Suprapubic skin (tissue), 4 donors: ENCODE data around the gene TGFBR2. TPM values are rescaled to one million over a fixed set of nuclear protein-coding genes. Genes with fewer than 3 reads are reported as not detected.

Source experiments
- DNase-seq, 2 donors: peaks; one replicate each; pipeline ENCODE4 v3.0.0-alpha.2; 2019; ENCODE audit warnings: low spot score in 2 of 2
- H3K27ac ChIP-seq: fragments of 200-600 bp; sonication (generic); one replicate; pipeline ENCODE4 v1.5.1; 2019
- H3K27me3 ChIP-seq: fragments of 200-600 bp; sonication (generic); one replicate; pipeline ENCODE4 v1.5.1; 2019
- H3K36me3 ChIP-seq: fragments of 200-600 bp; sonication (generic); one replicate; pipeline ENCODE4 v1.5.1; 2019
- H3K4me1 ChIP-seq: fragments of 200-600 bp; sonication (generic); one replicate; pipeline ENCODE4 v1.5.1; 2019
- H3K4me3 ChIP-seq: fragments of 200-600 bp; sonication (generic); one replicate; pipeline ENCODE4 v1.5.1; 2019; ENCODE audit warnings: mild to moderate bottlenecking
- H3K9me3 ChIP-seq: fragments of 200-600 bp; sonication (generic); one replicate; pipeline ENCODE4 v1.5.1; 2019
- CTCF ChIP-seq, 2 donors: fragments of 200-600 bp in 1 of 2; fragments of 450-650 bp in 1 of 2; sonication (generic) in 1 of 2; IDR thresholded peaks; one replicate each; pipeline ENCODE4 v1.5.1; 2016 to 2019; ENCODE audit warnings: antibody characterized with exemption in 2 of 2, mild to moderate bottlenecking in 1 of 2, moderate library complexity in 1 of 2
- EP300 ChIP-seq: sonication (generic); formaldehyde crosslinking; IDR thresholded peaks from one replicate; pipeline ENCODE4 v1.6.1; 2017; ENCODE audit warnings: antibody characterized with exemption
- POLR2A ChIP-seq, 2 donors: fragments of 450-650 bp; IDR thresholded peaks; one replicate each; pipeline ENCODE4 v1.6.1; 2017; ENCODE audit warnings: antibody characterized with exemption in 2 of 2, mild to moderate bottlenecking in 2 of 2, moderate library complexity in 2 of 2
- POLR2AphosphoS5 ChIP-seq, 3 donors: sonication (generic); formaldehyde crosslinking; IDR thresholded peaks; one replicate each; pipeline ENCODE4 v1.6.1; 2017; ENCODE audit warnings: antibody characterized with exemption in 3 of 3
- WGBS: methylation state at CpG from one replicate; pipeline ENCODE4 v1.1.5; 2018; 5-methylcytosine and 5-hydroxymethylcytosine counted together
- total RNA-seq, 4 donors: library from RNA; depleted of rRNA; stranded (reverse); fragments of >200 nt; gene quantifications; one replicate each; pipeline ENCODE4 v1.1.0, GENCODE V29; 2016

TGFBR2 gene
- total RNA-seq, 4 donors from 2014 or later = 63.7 to 84.3 (median 83.3) TPM

DNA sequence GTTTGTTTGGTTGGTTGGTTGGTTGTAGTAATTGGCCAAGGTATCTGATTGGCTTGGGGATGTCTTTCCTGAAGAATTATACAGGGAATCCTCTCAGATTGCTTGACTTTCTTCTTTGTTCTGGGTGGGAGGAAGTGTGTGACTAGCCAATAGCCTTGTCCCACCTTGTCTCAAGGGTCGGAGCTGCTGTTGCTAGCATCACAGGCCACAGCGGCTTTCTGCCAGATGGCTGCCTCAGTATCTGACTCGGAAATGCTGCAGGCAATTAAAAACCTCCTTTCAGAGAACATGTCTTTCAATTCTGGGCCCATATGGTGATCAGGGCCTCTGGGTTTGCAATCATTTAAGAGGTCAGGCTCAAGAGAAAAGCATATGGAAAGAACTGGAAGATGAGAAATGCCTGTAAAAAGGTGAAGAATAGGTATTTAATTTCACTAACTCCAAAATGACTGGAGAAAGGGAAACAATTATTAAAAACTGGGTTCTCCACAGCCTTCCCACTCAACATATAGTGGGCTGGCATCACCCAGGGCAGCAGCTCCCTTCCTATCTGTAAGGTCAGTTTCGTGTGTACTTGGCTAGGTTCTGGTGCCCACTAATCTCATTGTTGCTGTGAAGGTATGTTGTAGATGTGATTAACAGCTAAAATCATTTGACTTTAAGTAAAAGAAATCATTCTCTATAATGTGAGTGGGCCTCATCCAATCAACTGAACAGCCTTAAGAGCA, 32.4 kb downstream of the TGFBR2 start:
- no peaks in the 10 kb centered on the region for H3K27me3 ChIP-seq
- no peaks in the 10 kb centered on the region for H3K36me3 ChIP-seq
- WGBS = 59% methylated on average over 4 of the region's 4 CpGs
- DNase-seq = no peak
- no peak overlapping the region for H3K27ac ChIP-seq
- no peaks in the 10 kb centered on the region for H3K9me3 ChIP-seq
- peaks cover 66% of the 10 kb centered on the region for H3K4me1 ChIP-seq
- no peak overlapping the region for H3K4me3 ChIP-seq
- TF ChIP-seq EP300 = no peak
- TF ChIP-seq POLR2A (IDR thresholded peaks at IDR 0.05) = no peak
- no peak for TF ChIP-seq CTCF (IDR thresholded peaks at IDR 0.05)
- TF ChIP-seq POLR2AphosphoS5 (IDR thresholded peaks at IDR 0.05) = no peak

DNA sequence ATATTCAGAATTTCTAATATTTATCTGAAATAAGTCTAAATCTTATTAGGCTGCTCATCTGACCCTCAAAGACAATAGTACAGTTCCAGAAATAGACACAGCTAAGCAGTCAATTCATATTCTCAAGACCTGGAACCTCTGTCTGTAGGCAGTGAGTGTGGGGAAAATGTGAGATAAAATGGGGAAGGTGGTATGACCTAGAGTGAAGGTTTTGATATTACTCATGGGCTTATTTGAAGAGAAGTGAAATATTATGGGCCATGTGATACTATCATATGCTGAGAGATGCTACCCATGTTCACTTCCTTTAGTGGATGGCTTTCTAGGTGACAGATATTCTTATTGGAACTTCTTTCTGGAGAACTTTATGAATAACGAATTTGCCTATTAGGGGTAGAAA, 33.5 kb downstream of the TGFBR2 start:
- H3K27me3 ChIP-seq = no peaks in the 10 kb centered on the region
- WGBS = 86% methylated on average over 1 of the region's 1 CpG
- H3K4me1 ChIP-seq = peaks cover 66% of the 10 kb centered on the region
- TF ChIP-seq EP300 = no peak
- no peak for TF ChIP-seq CTCF (IDR thresholded peaks at IDR 0.05)
- no peak for TF ChIP-seq POLR2AphosphoS5 (IDR thresholded peaks at IDR 0.05)
- no peak for TF ChIP-seq POLR2A (IDR thresholded peaks at IDR 0.05)
- no peaks in the 10 kb centered on the region for H3K9me3 ChIP-seq
- H3K36me3 ChIP-seq = no peaks in the 10 kb centered on the region
- no peak overlapping the region for H3K4me3 ChIP-seq
- no peak overlapping the region for H3K27ac ChIP-seq
- no peak for DNase-seq

DNA sequence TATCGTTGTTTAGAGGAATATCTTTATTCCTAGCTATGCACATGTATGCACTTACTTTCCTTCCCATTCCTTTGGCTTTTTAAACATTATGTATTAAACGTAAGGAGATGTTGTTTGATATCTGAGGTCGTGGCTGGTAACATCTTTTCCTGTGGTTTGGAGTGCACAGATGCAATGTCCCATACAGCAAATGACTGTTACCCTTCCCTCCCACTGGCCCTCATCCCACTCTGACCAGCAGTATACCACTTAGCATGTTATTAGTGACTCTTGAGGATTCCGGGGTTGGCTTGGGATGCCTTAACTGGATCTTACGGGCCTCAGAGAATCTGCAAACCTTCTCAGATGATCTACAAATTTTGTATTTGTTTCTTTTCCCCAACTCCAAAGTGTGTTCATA, 34.5 kb downstream of the TGFBR2 start:
- Histone ChIP-seq H3K9me3 (no peaks in the 10 kb centered on the region), H3K4me1 (peaks cover 58% of the 10 kb centered on the region), H3K27ac (no peak overlapping the region), H3K27me3 (no peaks in the 10 kb centered on the region), H3K36me3 (peaks cover 6% of the 10 kb centered on the region), H3K4me3 (no peak overlapping the region)
- no peak for DNase-seq
- WGBS = 79% methylated on average over 5 of the region's 5 CpGs
- TF ChIP-seq POLR2AphosphoS5 (IDR thresholded peaks at IDR 0.05) (no peak), POLR2A (IDR thresholded peaks at IDR 0.05) (no peak), CTCF (IDR thresholded peaks at IDR 0.05) (no peak), EP300 (no peak)

DNA sequence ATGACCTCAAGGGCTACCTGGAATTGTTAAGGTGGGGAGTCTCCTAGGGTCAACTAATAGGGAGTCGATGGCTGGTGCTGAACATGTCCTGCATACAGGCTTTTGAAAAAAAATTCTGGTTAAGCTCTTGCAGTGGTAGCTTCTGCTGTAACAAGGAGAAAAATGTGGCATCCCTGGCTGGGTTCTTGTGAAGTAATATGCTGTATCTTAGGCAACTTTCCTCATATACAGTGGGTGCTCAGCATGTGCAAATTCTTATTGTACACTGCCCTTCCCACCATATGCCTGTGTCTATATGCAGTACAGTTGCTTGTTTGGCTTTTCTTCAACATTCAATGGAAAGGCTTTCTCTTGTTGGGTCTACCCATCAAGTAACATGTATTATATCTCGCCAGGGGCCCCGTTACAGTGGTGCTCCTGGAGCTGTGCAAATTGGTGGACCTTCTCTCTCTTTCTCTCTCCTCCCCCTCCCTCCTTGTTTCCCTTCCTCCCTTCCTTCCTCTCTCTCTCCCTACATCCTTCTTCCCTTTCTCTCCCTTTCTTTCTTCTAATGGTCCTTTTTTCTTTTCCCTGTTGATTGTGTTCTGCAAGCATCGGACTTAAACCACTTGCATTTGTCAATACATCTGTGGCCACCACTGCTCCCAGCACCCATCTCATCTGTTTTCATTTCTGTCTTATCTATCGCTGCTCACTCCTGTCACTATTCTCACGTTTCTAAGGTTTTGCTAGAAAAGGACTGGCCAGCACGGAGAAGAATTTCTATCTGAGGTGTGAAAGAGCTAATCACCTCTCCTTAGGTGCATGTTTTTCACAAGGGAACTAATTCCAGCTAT, 35.2 kb downstream of the TGFBR2 start:
- no peak for DNase-seq
- peaks cover 54% of the 10 kb centered on the region for H3K4me1 ChIP-seq
- peaks cover 9% of the 10 kb centered on the region for H3K36me3 ChIP-seq
- no peaks in the 10 kb centered on the region for H3K9me3 ChIP-seq
- no peak overlapping the region for H3K27ac ChIP-seq
- TF ChIP-seq POLR2A (IDR thresholded peaks at IDR 0.05) = no peak
- TF ChIP-seq CTCF (IDR thresholded peaks at IDR 0.05) = no peak
- no peak for TF ChIP-seq POLR2AphosphoS5 (IDR thresholded peaks at IDR 0.05)
- TF ChIP-seq EP300 = no peak
- H3K27me3 ChIP-seq = no peaks in the 10 kb centered on the region
- H3K4me3 ChIP-seq = no peak overlapping the region
- 90% methylated on average over 7 of the region's 7 CpGs for WGBS

GRCh38 chr3:30642849-30643361, 36.5 kb downstream of the TGFBR2 start:
- no peaks in the 10 kb centered on the region for H3K27me3 ChIP-seq
- no peaks in the 10 kb centered on the region for H3K9me3 ChIP-seq
- H3K27ac ChIP-seq = no peak overlapping the region
- H3K4me1 ChIP-seq = peaks cover 63% of the 10 kb centered on the region
- no peak overlapping the region for H3K4me3 ChIP-seq
- peaks cover 22% of the 10 kb centered on the region for H3K36me3 ChIP-seq
- 50% methylated on average over 4 of the region's 4 CpGs for WGBS
- TF ChIP-seq POLR2AphosphoS5 (IDR thresholded peaks at IDR 0.05) (no peak), POLR2A (IDR thresholded peaks at IDR 0.05) (no peak), EP300 (no peak), CTCF (IDR thresholded peaks at IDR 0.05) (no peak)
- DNase-seq = no peak
